ENCODE measurements around the gene SCN1A.

DNA sequence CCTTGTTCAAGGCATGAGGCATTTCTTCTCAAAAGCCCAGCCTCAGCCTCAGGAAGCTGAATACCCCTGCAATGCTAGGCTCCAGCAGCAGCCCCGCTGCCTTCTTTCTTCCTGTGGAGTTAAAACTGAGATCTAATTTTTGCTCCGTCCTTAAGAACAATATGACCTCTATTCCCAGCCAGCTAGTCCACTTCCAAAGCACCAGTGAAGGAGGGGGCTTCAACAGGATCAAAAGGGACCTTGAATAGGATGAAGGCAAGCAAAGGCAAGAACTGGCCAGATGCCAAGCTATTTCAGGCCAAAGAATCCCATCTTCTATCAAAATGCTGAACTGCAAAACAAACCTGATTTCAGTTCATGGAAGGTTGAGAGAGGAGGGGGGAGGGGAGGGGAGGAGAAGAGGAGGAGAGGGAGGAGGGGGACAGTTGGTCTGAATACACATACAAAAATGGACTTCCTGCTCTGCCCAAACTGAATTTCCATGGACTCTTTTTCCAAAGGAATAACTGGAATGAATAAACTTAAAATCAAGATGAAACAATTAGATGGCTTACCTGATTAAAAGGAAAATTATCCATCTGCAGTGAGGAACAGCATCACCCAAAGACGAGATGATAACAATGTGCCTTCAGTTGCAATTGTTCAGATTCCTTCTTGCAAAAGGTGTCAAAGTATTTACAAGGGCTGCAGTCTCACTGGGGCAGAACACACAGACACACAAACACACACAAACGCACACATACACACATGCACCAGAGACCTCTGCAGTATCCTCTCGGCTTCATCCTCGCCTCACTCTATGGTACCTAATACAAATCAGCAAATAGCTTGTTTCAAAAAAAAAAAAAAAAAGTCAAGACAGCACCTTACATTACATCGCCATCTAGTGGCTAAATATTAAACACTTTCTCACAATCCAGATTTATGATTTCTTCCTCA, at the start of gene SCN1A:
- TF ChIP-seq USF1 (IDR thresholded peaks at IDR 0.05; ENCODE audit: borderline replicate concordance, low read depth) (no peak), POLR2AphosphoS5 (IDR thresholded peaks at IDR 0.05; ENCODE audit: low read depth, low read length) (no peak), CTCF (IDR thresholded peaks at IDR 0.05) (peak; percentile 77), NRF1 (IDR thresholded peaks at IDR 0.05; ENCODE audit: low read depth, low read length) (no peak), MAX (IDR thresholded peaks at IDR 0.05; ENCODE audit: low read depth) (no peak), RXRA (IDR thresholded peaks at IDR 0.05; ENCODE audit: borderline replicate concordance, low read depth) (no peak), EZH2phosphoT487 (IDR thresholded peaks at IDR 0.05; ENCODE audit: borderline replicate concordance, low read depth) (no peak), RCOR1 (IDR thresholded peaks at IDR 0.05; ENCODE audit: low read length) (no peak), RAD21 (IDR thresholded peaks at IDR 0.05; ENCODE audit: low read length) (peak; percentile 78)
- TF ChIP-seq, protein P1, sequence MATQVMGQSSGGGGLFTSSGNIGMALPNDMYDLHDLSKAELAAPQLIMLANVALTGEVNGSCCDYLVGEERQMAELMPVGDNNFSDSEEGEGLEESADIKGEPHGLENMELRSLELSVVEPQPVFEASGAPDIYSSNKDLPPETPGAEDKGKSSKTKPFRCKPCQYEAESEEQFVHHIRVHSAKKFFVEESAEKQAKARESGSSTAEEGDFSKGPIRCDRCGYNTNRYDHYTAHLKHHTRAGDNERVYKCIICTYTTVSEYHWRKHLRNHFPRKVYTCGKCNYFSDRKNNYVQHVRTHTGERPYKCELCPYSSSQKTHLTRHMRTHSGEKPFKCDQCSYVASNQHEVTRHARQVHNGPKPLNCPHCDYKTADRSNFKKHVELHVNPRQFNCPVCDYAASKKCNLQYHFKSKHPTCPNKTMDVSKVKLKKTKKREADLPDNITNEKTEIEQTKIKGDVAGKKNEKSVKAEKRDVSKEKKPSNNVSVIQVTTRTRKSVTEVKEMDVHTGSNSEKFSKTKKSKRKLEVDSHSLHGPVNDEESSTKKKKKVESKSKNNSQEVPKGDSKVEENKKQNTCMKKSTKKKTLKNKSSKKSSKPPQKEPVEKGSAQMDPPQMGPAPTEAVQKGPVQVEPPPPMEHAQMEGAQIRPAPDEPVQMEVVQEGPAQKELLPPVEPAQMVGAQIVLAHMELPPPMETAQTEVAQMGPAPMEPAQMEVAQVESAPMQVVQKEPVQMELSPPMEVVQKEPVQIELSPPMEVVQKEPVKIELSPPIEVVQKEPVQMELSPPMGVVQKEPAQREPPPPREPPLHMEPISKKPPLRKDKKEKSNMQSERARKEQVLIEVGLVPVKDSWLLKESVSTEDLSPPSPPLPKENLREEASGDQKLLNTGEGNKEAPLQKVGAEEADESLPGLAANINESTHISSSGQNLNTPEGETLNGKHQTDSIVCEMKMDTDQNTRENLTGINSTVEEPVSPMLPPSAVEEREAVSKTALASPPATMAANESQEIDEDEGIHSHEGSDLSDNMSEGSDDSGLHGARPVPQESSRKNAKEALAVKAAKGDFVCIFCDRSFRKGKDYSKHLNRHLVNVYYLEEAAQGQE (IDR thresholded peaks at IDR 0.05; ENCODE audit: low read depth, low read length) = no peak
- TF ChIP-seq, protein P2, sequence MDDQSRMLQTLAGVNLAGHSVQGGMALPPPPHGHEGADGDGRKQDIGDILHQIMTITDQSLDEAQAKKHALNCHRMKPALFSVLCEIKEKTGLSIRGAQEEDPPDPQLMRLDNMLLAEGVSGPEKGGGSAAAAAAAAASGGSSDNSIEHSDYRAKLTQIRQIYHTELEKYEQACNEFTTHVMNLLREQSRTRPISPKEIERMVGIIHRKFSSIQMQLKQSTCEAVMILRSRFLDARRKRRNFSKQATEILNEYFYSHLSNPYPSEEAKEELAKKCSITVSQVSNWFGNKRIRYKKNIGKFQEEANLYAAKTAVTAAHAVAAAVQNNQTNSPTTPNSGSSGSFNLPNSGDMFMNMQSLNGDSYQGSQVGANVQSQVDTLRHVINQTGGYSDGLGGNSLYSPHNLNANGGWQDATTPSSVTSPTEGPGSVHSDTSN (IDR thresholded peaks at IDR 0.05) = no peak

Data from SK-N-SH (cell line).